Measurements from ENCODE around the gene ALG8.

The ALG8 gene

GRCh38 chr11:78158987-78159652, 19.7 kb upstream of the ALG8 start:
- Histone ChIP-seq H2AK5ac (ENCODE audit: low read depth, low read length) (no peak overlapping the region), H3K18ac (ENCODE audit: low read length) (no peak overlapping the region), H4K91ac (ENCODE audit: low read depth, low read length, poor library complexity) (no peak overlapping the region), H2BK120ac (ENCODE audit: low read depth, low read length) (no peak overlapping the region), H3K14ac (ENCODE audit: low read length) (no peak overlapping the region), H3K4me1 (ENCODE audit: control insufficient read depth in 2 of 2, insufficient read depth in 1 of 2, low read depth in 1 of 2, low read length in 2 of 2) (peaks cover 6 to 18% of the 10 kb centered on the region in 2 donors), H2AFZ (ENCODE audit: low read length) (no peak overlapping the region), H3K9me3 (replicated peaks in 1 of 2; ENCODE audit: control insufficient read depth in 2 of 2, insufficient read depth in 1 of 2, low read depth in 1 of 2, low read length in 2 of 2) (no peaks in the 10 kb centered on the region), H3K9ac (ENCODE audit: low read depth, low read length, poor library complexity) (no peak overlapping the region), H3K27ac (replicated peaks; ENCODE audit: low read length) (no peak overlapping the region), H3K23ac (ENCODE audit: low read depth, low read length, poor library complexity) (no peak overlapping the region), H3K36me3 (replicated peaks in 1 of 2; ENCODE audit: control insufficient read depth in 2 of 2, insufficient read depth in 2 of 2, low read length in 2 of 2) (no peaks in the 10 kb centered on the region), H3K4me3 (ENCODE audit: low read length in 2 of 2) (no peak overlapping the region), H2BK12ac (ENCODE audit: low read length) (no peak overlapping the region), H2BK5ac (ENCODE audit: low read length) (no peak overlapping the region), H2BK15ac (ENCODE audit: low read length) (no peak overlapping the region), H3K4me2 (ENCODE audit: insufficient read depth, low read length, poor library complexity, severe bottlenecking) (no peak overlapping the region), H3K4ac (ENCODE audit: low read length) (no peak overlapping the region), H3K27me3 (ENCODE audit: control insufficient read depth in 3 of 3, insufficient read depth in 3 of 3, low read depth in 1 of 3, low read length in 3 of 3) (no peaks in the 10 kb centered on the region), H4K8ac (ENCODE audit: low read depth, low read length) (no peak overlapping the region), H3K79me1 (ENCODE audit: low read depth, low read length) (no peaks in the 10 kb centered on the region)
- no CpG with 5 or more reads among the region's 6 CpGs for WGBS, 2 donors (ENCODE audit: extremely low coverage in 2 of 2, insufficient read length in 2 of 2, insufficient replicate concordance in 1 of 2)
- no peak for DNase-seq (ENCODE audit: low spot score)

GRCh38 chr11:78156127-78156844, 16.9 kb upstream of the ALG8 start:
- H3K23ac ChIP-seq (ENCODE audit: low read depth, low read length, poor library complexity): no peak overlapping the region
- H3K4ac ChIP-seq (ENCODE audit: low read length): no peak overlapping the region
- H2BK12ac ChIP-seq (ENCODE audit: low read length): no peak overlapping the region
- H2BK120ac ChIP-seq (ENCODE audit: low read depth, low read length): no peak overlapping the region
- H3K4me2 ChIP-seq (ENCODE audit: insufficient read depth, low read length, poor library complexity, severe bottlenecking): no peak overlapping the region
- H3K18ac ChIP-seq (ENCODE audit: low read length): no peak overlapping the region
- no peaks in the 10 kb centered on the region for H3K79me1 ChIP-seq (ENCODE audit: low read depth, low read length)
- no peak overlapping the region for H3K4me3 ChIP-seq (ENCODE audit: low read length in 2 of 2)
- no peak overlapping the region for H2BK15ac ChIP-seq (ENCODE audit: low read length)
- no peak overlapping the region for H4K91ac ChIP-seq (ENCODE audit: low read depth, low read length, poor library complexity)
- DNase-seq (ENCODE audit: low spot score): peak; percentile 33
- H3K9ac ChIP-seq (ENCODE audit: low read depth, low read length, poor library complexity): no peak overlapping the region
- peaks cover 0 to 8% of the 10 kb centered on the region in 2 donors for H3K36me3 ChIP-seq (replicated peaks in 1 of 2; ENCODE audit: control insufficient read depth in 2 of 2, insufficient read depth in 2 of 2, low read length in 2 of 2)
- no CpG with 5 or more reads among the region's 6 CpGs for WGBS, 2 donors (ENCODE audit: extremely low coverage in 2 of 2, insufficient read length in 2 of 2, insufficient replicate concordance in 1 of 2)
- peaks cover 6 to 18% of the 10 kb centered on the region in 2 donors for H3K4me1 ChIP-seq (ENCODE audit: control insufficient read depth in 2 of 2, insufficient read depth in 1 of 2, low read depth in 1 of 2, low read length in 2 of 2)
- no peak overlapping the region for H2BK5ac ChIP-seq (ENCODE audit: low read length)
- no peak overlapping the region for H2AK5ac ChIP-seq (ENCODE audit: low read depth, low read length)
- H3K27me3 ChIP-seq (ENCODE audit: control insufficient read depth in 3 of 3, insufficient read depth in 3 of 3, low read depth in 1 of 3, low read length in 3 of 3): no peaks in the 10 kb centered on the region
- H3K27ac ChIP-seq (replicated peaks; ENCODE audit: low read length): peak overlapping the region; percentile 67
- H3K14ac ChIP-seq (ENCODE audit: low read length): no peak overlapping the region
- H2AFZ ChIP-seq (ENCODE audit: low read length): peak overlapping the region; percentile 38
- H3K9me3 ChIP-seq (replicated peaks in 1 of 2; ENCODE audit: control insufficient read depth in 2 of 2, insufficient read depth in 1 of 2, low read depth in 1 of 2, low read length in 2 of 2): no peaks in the 10 kb centered on the region
- no peak overlapping the region for H4K8ac ChIP-seq (ENCODE audit: low read depth, low read length)

GRCh38 chr11:78151804-78152203, 12.4 kb upstream of the ALG8 start:
- Histone ChIP-seq H3K4me1 (ENCODE audit: control insufficient read depth in 2 of 2, insufficient read depth in 1 of 2, low read depth in 1 of 2, low read length in 2 of 2) (peaks cover 6 to 12% of the 10 kb centered on the region in 2 donors), H3K4me2 (ENCODE audit: insufficient read depth, low read length, poor library complexity, severe bottlenecking) (no peak overlapping the region), H2AFZ (ENCODE audit: low read length) (no peak overlapping the region), H2BK120ac (ENCODE audit: low read depth, low read length) (no peak overlapping the region), H3K23ac (ENCODE audit: low read depth, low read length, poor library complexity) (no peak overlapping the region), H4K8ac (ENCODE audit: low read depth, low read length) (no peak overlapping the region), H3K4me3 (ENCODE audit: low read length in 2 of 2) (no peak overlapping the region), H3K9me3 (replicated peaks in 1 of 2; ENCODE audit: control insufficient read depth in 2 of 2, insufficient read depth in 1 of 2, low read depth in 1 of 2, low read length in 2 of 2) (no peaks in the 10 kb centered on the region), H4K91ac (ENCODE audit: low read depth, low read length, poor library complexity) (no peak overlapping the region), H2BK5ac (ENCODE audit: low read length) (no peak overlapping the region), H3K14ac (ENCODE audit: low read length) (no peak overlapping the region), H3K9ac (ENCODE audit: low read depth, low read length, poor library complexity) (no peak overlapping the region), H3K36me3 (replicated peaks in 1 of 2; ENCODE audit: control insufficient read depth in 2 of 2, insufficient read depth in 2 of 2, low read length in 2 of 2) (peaks cover 0 to 25% of the 10 kb centered on the region in 2 donors), H3K18ac (ENCODE audit: low read length) (no peak overlapping the region), H3K4ac (ENCODE audit: low read length) (no peak overlapping the region), H2BK15ac (ENCODE audit: low read length) (no peak overlapping the region), H2AK5ac (ENCODE audit: low read depth, low read length) (no peak overlapping the region), H2BK12ac (ENCODE audit: low read length) (no peak overlapping the region), H3K27me3 (ENCODE audit: control insufficient read depth in 3 of 3, insufficient read depth in 3 of 3, low read depth in 1 of 3, low read length in 3 of 3) (no peaks in the 10 kb centered on the region), H3K27ac (replicated peaks; ENCODE audit: low read length) (no peak overlapping the region), H3K79me1 (ENCODE audit: low read depth, low read length) (no peaks in the 10 kb centered on the region)
- DNase-seq (ENCODE audit: low spot score): no peak

GRCh38 chr11:78150754-78151153, 11.3 kb upstream of the ALG8 start:
- Histone ChIP-seq H3K4me1 (ENCODE audit: control insufficient read depth in 2 of 2, insufficient read depth in 1 of 2, low read depth in 1 of 2, low read length in 2 of 2) (peaks cover 0 to 5% of the 10 kb centered on the region in 2 donors), H2AFZ (ENCODE audit: low read length) (no peak overlapping the region), H3K9ac (ENCODE audit: low read depth, low read length, poor library complexity) (no peak overlapping the region), H3K4ac (ENCODE audit: low read length) (no peak overlapping the region), H2BK15ac (ENCODE audit: low read length) (no peak overlapping the region), H3K14ac (ENCODE audit: low read length) (no peak overlapping the region), H3K27ac (replicated peaks; ENCODE audit: low read length) (no peak overlapping the region), H3K4me3 (ENCODE audit: low read length in 2 of 2) (no peak overlapping the region), H3K36me3 (replicated peaks in 1 of 2; ENCODE audit: control insufficient read depth in 2 of 2, insufficient read depth in 2 of 2, low read length in 2 of 2) (peaks cover 0 to 25% of the 10 kb centered on the region in 2 donors), H4K8ac (ENCODE audit: low read depth, low read length) (no peak overlapping the region), H2BK120ac (ENCODE audit: low read depth, low read length) (no peak overlapping the region), H3K23ac (ENCODE audit: low read depth, low read length, poor library complexity) (no peak overlapping the region), H2BK12ac (ENCODE audit: low read length) (no peak overlapping the region), H3K27me3 (ENCODE audit: control insufficient read depth in 3 of 3, insufficient read depth in 3 of 3, low read depth in 1 of 3, low read length in 3 of 3) (no peaks in the 10 kb centered on the region), H4K91ac (ENCODE audit: low read depth, low read length, poor library complexity) (no peak overlapping the region), H2BK5ac (ENCODE audit: low read length) (no peak overlapping the region), H3K9me3 (replicated peaks in 1 of 2; ENCODE audit: control insufficient read depth in 2 of 2, insufficient read depth in 1 of 2, low read depth in 1 of 2, low read length in 2 of 2) (no peaks in the 10 kb centered on the region), H3K18ac (ENCODE audit: low read length) (no peak overlapping the region), H2AK5ac (ENCODE audit: low read depth, low read length) (no peak overlapping the region), H3K4me2 (ENCODE audit: insufficient read depth, low read length, poor library complexity, severe bottlenecking) (no peak overlapping the region), H3K79me1 (ENCODE audit: low read depth, low read length) (no peaks in the 10 kb centered on the region)
- DNase-seq (ENCODE audit: low spot score): no peak
